Measurements from ENCODE around the gene ANKMY1.

GRCh38 chr2:240455647-240456446 is 101.9 kb downstream of the ANKMY1 start:
- no peak for TF ChIP-seq CTCF (conservative IDR thresholded peaks at IDR 0.05)
- TF ChIP-seq EZH2 (IDR thresholded peaks at IDR 0.05; ENCODE audit: low read depth): no peak
